GM12873 (cell line): ENCODE measurements around the gene KRT40.

ENCODE experiments used
- CTCF ChIP-seq: IDR thresholded peaks from 2 replicates; pipeline ENCODE4 v1.5.1; 2012; ENCODE audit warnings: low read depth, mild to moderate bottlenecking, moderate library complexity, low read length, control low read depth; ENCODE audit not compliant: insufficient read depth; ENCODE audit errors: missing control alignments

KRT40 gene

GRCh38 chr17:40981115-40981514 is 3.0 kb downstream of the KRT40 start:
- TF ChIP-seq CTCF: no peak

- TF ChIP-seq CTCF: no peak
Measured at GRCh38 chr17:40980596-40980995, 3.5 kb downstream of the KRT40 start.

DNA sequence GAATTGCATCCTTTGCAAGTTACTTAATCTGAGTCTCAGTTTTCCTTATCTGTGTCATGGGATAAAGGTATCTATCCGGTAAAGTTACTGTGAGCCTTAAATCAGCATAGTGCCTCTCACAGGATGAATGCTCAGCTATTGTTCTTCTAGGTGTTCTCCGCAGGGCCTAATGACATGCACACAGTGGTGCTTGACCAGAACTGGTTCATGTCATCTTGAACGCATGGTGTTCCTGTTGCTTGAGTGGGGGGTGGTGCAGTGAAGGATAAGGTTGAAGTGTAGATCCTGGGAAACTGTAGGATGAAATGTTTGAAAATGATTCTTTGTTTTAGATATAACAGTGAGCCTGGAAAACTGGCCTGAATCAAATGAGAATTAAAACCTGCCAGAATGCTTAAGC is 4.0 kb downstream of the KRT40 start:
- TF ChIP-seq CTCF: no peak

DNA sequence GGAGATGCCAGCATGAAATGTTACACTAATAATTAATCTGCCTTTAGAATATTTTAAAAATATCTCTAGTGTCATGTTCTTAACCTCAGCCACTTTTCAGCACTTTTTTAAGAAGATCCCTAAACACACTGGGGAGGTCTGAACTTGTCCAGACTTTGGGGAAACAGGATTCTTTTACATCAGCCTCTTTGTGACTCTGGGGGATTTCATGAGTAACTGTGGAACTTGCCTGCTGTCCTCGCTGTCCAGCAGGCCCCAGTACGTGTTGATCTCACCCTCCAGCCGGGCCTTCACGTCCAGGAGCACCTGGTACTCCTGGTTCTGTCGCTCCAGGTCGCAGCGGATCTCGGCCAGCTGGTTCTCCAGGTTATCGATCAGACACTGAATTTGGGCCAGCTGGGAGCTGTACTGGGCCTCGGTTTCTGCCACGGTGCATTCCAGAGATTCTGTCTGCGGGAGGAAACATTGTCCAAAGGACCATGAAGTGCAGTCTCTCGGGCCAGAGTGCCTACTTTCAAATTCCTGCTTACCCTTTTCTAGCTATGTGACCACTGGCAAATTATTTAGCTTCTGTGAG is 5.5 kb downstream of the KRT40 start:
- TF ChIP-seq CTCF: no peak

- no peak for TF ChIP-seq CTCF
Measured at GRCh38 chr17:40975516-40975915, 8.6 kb downstream of the KRT40 start.

DNA sequence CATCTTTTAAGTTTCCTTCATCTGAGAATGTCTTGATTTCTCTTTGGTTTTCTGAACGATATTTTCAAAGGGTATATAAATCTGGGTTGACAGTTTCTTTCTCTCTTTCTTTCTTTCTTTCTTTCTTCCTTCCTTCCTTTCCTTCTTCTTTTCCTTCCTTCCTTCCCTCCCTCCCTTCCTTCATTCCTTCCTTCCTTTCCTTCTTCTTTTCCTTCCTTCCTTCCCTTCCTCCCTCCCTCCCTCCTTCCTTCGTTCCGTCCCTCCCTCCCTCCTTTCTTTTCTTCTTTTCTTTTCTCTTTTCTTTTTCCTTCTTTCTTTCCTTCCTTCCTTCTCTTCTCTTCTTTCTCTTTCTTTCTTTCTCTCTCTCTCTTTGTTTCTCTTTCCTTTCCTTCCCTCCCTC is 9.8 kb downstream of the KRT40 start:
- TF ChIP-seq CTCF: no peak

DNA sequence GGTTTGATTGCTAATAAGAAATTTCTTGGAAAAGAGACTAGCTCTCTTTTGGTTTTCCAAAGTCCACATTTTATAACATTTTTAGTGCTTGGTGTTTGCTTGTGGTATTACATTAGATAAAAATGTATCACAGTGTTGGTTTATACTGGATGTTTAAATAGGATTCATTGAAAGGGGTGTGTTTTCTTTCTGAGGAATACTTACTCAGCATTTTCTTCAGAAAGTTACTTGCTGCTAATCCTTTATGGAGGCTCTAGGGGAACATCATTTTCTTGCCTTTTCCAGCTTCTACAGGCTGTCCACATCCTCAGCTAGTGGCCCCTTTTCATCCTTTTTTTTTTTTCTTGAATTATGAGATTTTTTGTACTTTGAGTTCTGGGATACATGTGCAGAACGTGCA is 16.5 kb downstream of the KRT40 start:
- no peak for TF ChIP-seq CTCF
